GM19351 (cell line): ENCODE measurements around the gene ZNF580.

Experiments used
- ATAC-seq: cut with Tn5 transposase; IDR thresholded peaks from one replicate; pipeline ENCODE4 v1.9.1; 2021; ENCODE audit warnings: mild to moderate bottlenecking, moderate library complexity; ENCODE audit not compliant: unreplicated experiment

ZNF580 gene

DNA sequence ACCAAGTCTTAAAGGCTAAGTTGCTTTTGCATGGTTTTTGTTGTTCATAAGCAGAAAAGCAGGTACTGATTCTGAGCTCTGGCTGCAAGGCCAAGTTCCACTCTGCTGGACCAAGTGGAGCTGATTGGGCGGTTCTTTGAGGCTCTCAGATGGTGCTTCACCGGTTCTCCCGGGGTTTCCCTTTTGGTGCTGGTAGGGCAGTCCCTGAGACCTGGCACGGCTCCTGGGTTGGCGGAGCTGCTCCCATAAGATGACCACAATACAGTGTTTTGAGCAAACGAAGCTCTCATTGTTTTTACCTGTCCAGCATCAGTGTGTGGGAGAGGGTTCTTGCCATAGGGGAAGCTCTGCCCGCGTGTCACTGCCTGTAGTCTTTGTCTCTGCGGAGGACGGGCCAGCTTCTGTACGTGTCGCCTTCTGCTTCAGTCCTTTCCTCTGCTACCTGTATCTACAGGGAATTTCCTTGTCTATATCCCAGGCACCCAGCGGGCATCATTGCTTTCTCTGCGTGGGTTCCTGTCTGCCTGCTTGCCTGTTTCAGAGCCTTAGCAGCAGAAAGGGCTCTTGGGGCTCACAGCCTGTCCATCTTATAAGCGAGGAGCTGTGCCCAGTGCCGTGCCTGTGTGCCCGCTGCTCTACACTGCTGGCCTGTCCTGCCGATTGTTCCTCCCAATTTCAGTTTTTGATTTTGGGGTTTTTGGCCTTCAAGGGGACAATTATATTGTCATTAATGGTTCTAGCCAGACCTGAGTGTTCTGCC is 16.4 kb downstream of the ZNF580 start:
- no peak for ATAC-seq

DNA sequence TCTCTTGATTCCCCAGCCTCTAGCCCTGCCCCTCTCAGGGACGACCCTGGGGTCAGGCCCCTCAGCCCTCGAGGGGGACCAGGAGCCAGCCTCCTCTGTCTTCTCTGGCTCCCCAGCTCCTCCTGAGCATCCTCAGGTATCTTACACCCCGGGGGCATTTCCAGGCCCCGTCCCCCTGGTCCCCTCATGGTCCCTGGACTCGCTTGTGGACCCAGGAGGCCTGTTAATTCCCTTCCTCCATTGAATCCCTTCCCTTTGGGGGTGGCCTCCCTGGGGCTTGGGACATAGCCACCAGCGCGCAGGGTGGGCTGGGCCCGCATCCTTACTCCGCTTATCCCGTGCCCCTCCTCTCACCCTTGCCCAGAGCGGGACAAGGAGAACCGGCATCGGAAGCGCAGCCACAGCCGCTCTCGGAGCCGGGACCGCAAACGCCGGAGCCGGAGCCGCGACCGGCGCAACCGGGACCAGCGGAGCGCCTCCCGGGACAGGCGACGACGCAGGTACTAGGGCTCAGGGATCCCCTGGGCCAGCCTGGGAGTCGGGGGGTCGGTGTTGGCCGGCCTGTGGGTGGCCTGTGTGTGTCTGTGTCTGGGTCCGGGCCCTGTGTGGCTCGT is 18.2 kb downstream of the ZNF580 start:
- no peak for ATAC-seq

DNA sequence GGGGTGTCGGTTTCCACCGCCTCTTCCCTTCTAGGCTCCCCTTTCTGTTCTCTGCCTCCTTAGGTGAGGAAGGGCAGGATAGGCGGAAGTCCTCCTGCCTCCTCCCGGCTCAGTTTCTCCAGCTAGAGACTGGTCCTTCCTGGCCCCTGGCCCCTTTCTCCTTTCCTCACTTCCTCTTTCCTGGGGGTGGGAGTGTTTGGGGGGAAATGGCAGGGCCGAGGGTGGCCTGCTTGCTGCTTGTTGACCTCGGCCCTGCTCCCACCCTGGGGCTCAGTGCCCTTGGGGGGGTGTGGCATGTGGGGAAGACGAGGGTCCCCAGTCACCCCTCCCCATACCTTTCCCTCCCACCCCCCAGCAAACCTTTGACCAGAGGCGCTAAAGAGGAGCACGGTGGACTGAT is 19.0 kb downstream of the ZNF580 start:
- no peak for ATAC-seq

DNA sequence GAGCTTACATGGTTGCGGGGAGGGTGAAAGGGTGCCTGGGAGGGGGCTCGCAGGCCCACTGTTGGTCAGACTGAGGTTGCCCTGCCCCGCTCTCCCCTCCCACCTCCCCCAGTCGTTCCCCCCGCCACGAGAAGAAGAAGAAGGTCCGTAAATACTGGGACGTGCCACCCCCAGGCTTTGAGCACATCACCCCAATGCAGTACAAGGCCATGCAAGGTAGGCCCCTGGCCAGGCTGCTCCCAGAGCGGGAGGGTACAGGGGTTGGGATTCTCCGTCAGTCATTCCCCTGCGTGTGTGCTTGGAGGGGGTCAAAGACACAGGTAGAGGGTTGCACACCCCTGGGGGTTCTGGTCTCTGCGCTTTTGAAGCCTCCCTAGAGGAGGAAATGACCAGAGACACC is 19.6 kb downstream of the ZNF580 start:
- no peak for ATAC-seq

DNA sequence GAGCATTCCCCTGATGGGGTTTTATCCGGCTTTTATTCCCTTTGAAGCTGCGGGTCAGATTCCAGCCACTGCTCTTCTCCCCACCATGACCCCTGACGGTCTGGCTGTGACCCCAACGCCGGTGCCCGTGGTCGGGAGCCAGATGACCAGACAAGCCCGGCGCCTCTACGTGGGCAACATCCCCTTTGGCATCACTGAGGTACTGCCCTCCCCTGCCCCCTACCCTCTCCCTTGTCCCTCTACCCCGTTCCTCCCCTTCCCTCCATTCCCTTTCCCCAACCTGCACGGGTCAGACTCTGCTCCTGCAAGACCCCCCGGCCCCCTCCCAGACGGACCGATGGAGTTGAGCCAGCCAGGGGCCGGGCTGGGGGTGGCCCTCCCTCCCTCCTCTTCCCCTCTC is 20.2 kb downstream of the ZNF580 start:
- no peak for ATAC-seq

DNA sequence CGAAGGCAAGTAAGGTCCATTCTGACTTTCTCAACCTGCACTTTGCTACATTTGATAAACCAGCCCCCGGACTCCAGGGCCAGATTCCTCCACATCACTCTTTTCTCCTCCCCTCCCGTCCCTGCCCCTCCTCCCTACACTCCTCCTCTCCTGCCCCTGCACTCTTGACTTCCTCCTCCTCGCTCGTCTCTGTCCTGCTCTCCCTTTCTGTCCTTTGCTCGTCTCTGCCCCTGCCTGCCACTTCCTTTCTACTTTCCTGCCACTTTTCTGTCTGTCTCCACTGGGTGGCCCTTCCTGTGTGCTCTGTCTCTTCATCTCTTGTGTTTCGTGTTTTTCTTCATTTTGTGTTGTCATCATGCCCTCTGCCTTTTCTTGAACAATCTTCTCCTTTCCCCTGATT is 21.0 kb downstream of the ZNF580 start:
- ATAC-seq: no peak

DNA sequence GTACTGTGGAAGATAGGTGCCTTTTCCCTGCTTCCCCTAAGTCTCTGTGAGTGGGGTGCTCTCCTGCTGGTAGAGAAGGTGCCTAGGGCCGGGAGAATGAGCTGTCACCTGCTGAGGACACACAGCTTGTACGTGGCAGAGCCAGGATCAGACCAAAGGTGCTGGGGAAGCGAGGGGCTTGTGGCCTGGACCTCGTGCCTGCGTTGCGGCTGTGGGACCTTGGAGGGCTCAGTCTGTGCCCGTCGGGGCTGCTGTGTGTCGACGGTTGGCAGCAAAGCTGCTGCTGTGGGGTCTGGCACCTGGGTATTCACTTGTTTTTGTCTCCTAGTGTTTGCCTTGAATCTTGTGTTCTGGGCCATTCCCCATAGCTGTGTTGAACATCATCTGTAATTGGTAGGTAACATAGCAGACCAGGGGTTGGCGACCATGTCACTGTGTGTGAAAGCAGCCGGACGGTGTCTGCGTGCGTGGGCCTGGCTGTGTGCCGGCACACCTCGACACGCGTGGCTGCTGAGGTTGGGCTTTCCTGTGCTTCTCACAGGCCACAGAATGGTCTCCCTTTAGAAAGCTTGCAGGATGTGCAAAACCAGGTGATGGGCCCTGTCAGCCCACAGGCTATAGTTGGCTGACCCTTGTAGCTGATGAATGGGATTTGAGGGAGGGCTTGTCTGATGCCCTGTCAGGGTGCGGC is 23.2 kb downstream of the ZNF580 start:
- no peak for ATAC-seq

DNA sequence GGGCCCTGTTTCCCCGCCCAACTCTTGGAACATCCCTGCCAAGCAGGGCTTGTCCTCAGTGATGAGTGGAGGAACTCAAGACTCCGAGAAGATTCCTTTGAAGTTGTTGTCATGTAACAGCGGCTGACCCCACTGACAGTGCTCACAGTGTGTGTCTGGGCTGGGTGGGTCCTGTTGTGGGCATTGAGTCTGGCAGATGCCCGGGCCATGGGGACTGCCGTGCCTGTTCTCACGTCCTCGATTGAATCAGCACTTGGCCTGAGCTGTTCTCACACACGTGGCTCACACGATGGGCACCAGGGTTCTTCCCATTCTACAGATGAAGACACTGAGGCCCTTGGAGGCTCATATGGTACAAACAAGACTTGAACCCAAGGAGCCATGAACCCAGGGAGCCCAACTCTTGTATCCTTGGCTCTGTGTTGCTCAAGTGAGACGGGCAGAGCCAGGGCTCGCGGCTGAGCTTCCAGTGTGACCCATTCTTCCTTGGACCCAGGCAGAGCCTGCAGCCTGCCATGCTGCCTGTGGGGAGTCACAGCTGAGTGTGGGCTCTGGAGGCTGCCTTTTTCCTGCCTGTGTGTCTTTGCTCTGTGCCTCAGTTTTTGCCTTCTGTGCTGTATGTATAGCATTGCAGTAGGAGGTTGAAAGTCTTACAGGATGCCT is 25.7 kb downstream of the ZNF580 start:
- ATAC-seq: no peak

DNA sequence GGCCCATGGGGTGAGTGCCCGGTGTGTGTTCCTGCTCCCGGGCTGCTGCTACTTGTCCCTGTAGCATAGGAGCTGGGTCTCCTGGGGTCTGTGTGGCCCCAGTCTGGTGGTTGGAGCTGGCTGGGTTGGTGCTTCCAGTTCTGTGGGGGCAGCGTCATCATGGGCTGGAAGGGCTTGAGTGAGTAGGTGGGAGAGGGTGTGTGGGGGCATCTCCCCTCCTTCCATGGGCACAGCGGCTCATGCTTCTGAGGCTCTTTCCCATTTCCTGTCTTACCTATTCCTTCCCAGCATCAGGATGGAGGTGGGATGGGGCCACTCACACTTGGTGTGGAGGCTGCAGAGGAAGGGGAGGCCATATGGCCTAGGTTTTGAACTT is 26.2 kb downstream of the ZNF580 start:
- no peak for ATAC-seq

DNA sequence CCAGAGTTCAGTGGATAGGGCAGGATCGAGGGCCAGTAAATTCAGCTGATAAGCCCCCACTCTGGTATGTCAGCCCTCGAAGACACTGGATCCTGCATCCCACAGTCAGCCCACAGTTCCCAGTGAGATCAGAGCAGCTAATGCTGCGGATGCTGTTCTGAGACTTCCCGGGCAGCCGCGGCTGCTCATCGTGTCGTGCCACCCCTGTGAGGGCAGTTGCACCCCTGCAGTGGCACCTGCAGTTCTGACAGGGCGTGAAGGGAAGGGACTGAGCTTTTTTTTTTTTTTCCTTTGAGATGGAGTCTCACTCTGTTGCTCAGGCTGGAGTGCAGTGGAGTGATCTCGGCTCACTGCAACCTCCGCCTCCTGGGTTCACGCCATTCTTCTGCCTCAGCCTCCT is 26.7 kb downstream of the ZNF580 start:
- no peak for ATAC-seq

DNA sequence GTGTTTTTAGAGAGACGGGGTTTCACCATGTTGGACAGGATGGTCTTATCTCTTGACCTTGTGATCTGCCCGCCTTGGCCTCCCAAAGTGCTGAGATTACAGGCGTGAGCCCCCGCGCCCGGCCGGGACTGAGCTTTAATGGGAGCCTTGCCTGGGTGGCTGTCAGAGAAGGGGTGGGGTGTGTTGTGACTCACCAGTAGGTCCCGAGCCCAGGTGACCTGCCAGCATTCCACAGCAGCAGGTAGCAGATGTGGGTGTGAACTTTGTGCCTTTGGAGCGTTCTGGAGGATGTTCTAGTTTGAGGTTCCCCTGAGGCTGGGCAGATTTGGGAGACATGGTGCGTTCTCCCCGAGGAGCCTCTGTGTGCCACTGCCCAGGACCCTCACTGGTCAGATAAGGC is 27.2 kb downstream of the ZNF580 start:
- no peak for ATAC-seq

DNA sequence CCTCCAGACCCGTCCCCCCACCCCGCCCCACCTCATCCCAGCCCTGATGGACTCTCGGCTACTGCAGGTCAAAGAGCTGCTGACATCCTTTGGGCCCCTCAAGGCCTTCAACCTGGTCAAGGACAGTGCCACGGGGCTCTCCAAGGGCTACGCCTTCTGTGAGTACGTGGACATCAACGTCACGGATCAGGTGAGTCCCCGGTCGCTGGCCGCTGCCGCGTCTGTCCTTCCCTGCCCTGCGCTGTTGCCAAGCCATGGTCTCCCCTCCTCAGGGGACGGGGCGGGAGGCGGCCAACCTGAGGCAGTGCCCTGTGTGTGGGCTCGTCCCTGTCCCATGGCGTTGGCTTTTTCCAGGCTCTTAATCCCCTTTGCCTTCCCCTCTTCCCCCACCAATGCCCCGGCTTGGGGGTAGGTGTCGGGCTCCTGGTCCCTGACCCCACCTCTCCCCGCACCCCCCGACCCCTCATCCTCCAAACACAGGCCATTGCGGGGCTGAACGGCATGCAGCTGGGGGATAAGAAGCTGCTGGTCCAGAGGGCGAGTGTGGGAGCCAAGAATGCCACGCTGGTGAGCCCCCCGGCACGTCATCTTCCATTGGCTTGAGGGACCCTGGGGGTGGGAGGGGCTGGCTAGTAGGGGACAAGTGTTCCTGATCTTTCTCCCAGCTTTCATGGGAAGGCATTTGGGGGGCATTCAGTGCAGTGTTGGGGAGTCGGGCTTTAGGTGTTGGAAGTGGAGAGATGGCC is 28.0 kb downstream of the ZNF580 start:
- ATAC-seq: no peak

DNA sequence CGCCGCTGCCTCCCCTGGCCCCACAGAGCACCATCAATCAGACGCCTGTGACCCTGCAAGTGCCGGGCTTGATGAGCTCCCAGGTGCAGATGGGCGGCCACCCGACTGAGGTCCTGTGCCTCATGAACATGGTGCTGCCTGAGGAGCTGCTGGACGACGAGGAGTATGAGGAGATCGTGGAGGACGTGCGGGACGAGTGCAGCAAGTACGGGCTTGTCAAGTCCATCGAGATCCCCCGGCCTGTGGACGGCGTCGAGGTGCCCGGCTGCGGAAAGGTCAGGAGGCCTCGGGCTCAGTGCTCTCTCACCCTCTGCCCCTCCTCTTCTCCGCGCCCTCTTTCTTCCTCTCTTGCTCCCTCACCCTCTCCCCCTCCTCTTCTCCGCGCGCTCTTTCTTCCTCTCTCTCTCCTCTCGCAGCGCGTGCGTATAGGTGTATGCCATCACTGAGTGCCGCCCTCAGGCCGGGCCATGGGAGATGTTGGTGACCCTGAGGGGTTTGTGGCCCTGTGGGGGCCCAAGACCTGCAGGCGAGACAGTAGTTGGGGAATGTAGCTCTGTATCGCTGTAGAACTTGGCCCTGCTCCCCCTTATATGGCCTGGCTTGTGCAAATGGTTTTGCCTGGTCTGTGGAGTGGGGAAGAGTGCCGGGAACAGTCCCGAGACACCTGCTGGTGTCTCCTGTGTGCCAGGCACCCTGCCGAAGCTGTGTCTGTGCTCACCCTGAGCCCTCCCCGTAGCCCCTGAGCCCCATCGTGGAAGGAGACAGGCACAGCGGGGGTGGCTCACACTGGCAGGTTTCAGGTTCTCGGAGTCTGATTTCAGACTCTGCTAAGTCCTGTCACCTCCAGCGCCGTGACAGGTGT is 28.8 kb downstream of the ZNF580 start:
- ATAC-seq: no peak

DNA sequence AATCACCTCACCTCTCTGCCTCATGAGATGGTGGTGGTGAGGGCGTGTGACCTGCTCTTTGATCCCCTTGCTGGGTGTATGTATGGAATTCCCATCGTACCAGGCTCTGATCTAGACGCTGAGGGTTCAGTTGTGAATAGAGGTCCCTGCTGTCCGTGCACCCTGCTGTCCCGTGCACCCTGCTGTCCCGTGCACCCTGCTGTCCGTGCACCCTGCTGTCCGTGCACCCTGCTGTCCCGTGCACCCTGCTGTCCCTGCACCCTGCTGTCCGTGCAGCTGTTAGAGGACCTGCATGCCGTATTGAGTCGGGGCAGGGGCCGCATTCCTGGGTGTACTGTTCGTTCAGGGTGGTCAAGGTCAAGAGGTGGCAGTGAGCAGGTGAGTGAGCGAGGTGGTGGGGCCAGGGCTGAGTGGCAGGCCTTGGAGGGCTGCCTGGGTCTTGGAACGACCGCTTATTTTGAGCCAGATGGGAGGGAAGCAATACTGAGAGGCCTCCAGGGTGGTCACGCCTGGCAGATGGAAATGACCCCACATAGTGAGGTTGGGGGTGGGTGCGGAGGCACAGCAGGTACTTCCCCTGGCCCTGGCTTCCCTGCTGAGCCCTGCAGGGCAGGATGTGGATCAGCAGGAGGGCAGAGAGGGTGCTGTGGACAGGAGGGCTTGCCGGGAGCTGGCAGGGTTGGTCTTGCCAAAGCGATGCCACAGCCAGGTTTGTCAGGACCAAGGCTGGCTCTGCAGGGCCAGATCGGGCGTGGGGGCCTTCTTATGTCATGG is 29.7 kb downstream of the ZNF580 start:
- no peak for ATAC-seq

DNA sequence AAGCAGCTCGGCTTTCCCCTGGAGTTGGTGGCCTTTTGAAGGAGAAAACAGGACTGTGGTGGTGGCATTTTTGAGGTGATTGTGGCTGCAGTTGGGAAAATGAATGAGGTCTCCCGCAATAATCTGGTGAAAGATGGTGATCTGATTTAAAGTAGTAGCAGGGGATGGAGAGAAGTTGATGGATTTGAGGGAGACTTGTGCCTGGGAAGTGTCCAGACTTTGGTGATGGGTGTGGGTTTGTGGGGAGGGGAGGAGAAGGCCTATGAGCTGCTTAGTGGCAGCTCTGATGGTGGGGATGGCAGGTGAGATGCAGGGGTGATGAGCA is 30.2 kb downstream of the ZNF580 start:
- no peak for ATAC-seq

DNA sequence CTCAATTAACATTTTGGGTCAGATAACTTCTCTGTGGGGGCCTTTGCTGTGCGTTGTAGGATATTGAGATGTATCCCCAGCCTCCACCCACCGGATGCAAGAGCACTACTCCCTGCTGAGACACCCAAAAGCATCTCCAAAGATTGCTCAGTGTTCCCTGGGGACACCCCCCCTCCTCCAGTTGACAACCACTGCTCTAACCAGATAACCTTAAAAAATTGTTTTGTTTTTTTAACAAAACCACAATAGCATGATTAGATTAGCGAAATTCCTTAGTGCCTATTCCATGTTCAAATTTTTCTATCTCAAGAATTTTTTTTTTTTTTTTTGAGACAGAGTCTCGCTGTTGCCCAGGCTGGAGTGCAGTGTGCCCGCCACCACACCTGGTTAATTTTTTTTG is 31.6 kb downstream of the ZNF580 start:
- ATAC-seq: no peak

DNA sequence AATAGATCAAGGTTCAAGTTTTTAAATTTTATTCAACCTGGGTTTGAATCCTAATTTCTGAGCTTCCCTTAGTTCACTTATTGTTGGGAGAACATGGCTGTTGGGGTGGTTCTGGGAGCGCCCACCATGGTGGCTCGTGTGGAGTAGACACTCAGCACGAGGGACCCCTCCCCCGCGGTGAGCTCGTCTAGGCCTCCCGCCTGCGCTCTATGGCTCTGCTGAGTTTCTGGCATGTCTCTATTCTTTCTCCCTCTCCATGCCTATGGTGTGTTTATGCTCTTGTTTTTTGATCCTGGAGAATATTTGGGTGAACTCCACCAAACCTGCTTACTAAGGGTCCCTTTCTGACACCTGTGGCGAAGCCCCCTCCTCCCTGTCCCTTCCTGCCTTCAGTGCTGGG is 32.7 kb downstream of the ZNF580 start:
- ATAC-seq: no peak

DNA sequence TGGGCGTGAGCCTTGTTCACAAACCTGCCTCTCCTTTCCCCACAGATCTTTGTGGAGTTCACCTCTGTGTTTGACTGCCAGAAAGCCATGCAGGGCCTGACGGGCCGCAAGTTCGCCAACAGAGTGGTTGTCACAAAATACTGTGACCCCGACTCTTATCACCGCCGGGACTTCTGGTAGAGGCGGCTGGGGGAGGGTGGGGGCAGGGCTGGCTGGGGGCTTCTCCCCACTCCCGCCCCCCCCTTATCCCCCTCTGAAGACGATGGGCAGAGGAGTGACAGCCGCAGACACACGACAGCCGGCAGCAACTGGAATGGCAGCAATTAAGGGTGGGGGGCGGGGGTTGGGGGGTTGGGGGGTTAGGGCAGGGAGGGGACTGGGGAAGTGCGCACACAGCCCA is 33.1 kb downstream of the ZNF580 start:
- ATAC-seq: no peak

DNA sequence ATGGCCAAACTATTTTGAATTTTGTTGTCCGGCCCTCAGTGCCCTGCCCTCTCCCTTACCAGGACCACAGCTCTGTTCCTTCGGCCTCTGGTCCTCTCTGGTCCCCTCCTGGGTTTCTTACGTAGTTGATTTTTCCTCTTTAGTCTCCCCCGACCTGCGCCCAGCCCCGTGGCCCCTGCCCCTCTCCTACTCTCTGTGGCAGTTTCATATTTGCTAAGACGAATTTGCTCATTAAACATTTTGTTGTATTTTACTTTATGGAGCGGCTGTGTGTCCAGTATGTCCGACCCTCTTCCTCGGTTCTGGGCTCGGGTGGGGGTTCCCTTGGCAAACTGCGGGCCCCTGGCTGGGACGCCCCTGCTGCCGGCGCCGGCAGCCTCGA is 33.6 kb downstream of the ZNF580 start:
- no peak for ATAC-seq
